ENCODE data around the gene IRF5. TPM values are rescaled to one million over a fixed set of nuclear protein-coding genes. Genes with fewer than 3 reads are reported as not detected.

The IRF5 gene, protein sequence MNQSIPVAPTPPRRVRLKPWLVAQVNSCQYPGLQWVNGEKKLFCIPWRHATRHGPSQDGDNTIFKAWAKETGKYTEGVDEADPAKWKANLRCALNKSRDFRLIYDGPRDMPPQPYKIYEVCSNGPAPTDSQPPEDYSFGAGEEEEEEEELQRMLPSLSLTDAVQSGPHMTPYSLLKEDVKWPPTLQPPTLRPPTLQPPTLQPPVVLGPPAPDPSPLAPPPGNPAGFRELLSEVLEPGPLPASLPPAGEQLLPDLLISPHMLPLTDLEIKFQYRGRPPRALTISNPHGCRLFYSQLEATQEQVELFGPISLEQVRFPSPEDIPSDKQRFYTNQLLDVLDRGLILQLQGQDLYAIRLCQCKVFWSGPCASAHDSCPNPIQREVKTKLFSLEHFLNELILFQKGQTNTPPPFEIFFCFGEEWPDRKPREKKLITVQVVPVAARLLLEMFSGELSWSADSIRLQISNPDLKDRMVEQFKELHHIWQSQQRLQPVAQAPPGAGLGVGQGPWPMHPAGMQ
- total RNA-seq = 0.20 and 2.9 TPM in 2 replicates

DNA sequence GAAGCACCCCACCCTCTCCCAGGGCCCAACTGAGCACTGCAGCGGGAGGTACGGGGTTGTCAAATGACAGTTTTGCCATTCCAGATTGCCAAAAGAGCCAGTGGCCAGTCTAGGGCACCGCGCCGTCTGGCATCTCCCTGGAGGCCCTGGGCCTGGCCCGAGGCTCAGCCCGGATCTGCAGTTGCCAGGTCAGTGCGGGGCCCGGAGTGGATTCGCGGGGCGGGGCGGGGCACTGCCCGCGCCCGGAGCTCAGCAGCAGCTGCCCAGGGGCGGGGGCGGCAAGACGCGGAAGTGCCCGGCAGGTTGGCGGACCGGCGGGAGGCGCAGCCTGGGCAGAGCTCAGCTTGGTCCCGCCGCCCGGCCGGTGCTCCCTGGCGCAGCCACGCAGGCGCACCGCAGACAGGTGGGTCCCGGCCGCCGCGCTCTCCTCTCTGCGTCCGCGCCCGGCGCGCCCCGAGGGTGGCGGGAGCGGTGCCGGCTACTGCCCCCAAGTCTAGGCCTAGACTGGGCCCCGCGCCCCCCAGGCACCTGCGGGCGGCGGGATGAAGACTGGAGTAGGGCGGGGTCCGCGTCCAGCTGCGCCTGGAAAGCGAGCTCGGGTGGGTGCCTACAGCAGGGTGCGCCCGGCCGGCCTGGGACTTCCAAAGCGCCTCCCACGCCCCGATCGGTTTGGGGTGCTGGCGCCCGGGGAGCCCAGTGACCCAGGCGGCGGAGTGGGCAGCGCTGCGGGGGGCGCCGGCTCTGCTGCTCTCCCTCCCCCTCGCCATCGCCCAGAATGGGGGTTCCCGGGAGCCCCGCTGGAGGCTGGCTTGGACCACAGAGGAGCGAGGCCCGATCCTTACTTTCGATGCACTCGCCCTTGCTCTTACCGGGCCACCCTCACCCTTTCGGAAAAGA is at the start of gene IRF5:
Gene IRF5 (plus strand): TSS at position 281 of the 897 bp plus-strand sequence. CDS start 4,155 bp downstream, outside the sequence.

DNA sequence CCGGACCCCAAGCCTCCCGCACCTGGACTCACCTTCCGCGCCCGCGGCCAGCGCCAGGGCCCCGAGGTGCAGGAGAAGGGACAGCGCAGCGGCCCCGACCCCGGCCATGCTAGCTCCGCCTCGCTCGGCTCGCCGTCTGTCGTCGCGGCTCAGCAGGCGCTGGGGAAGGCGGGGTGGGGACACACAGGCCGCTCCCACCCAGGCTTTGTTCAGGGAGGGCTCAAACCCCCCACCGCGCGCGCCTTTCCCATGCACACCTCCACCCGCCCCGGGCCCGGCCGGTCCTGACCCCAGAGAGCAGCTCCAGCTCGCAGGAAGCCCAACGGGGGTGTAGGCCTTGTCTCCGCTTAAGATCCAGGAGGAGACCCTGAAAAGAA is 27.2 kb upstream of the IRF5 start, which contains the start of gene KCP:
Gene KCP (minus strand): TSS at position 141 of the 377 bp plus-strand sequence. CDS start 33 bp downstream, at position 108.

Other genes with a start within 250 kb of the IRF5 start
- 250 TPM in 2 replicates for gene CALU, start 198.6 kb upstream of the IRF5 start, total RNA-seq
- gene OPN1SW, start 162.1 kb upstream of the IRF5 start, total RNA-seq = not detected in 2 replicates
- gene CCDC136, start 146.0 kb upstream of the IRF5 start, total RNA-seq = 0.07 and 0.79 TPM in 2 replicates
- 180 and 210 TPM in 2 replicates for gene FLNC, start 107.5 kb upstream of the IRF5 start, total RNA-seq
- 128 and 142 TPM in 2 replicates for gene ATP6V1F, start 75.1 kb upstream of the IRF5 start, total RNA-seq
- not detected in 2 replicates for gene KCP, start 27.2 kb upstream of the IRF5 start, total RNA-seq
- 47.0 and 47.3 TPM in 2 replicates for gene TNPO3, start 117.2 kb downstream of the IRF5 start, total RNA-seq
- 0.13 and 0.64 TPM in 2 replicates for gene TSPAN33, start 206.8 kb downstream of the IRF5 start, total RNA-seq